GM12891 (cell line): ENCODE results near the gene PRKAG3.

Experiments
- PAX5 ChIP-seq: IDR thresholded peaks from 2 replicates; pipeline ENCODE4 v1.6.1; 2011; ENCODE audit warnings: low read length, moderate library complexity, mild to moderate bottlenecking; ENCODE audit not compliant: insufficient read depth, severe bottlenecking
- POLR2A ChIP-seq: IDR thresholded peaks from 2 replicates; pipeline ENCODE4 v1.6.1; 2011; ENCODE audit warnings: low read depth, low read length, control low read depth
- POLR2AphosphoS5 ChIP-seq: IDR thresholded peaks from 2 replicates; pipeline ENCODE4 v1.6.1; 2011; ENCODE audit warnings: low read depth, low read length, control low read depth
- SPI1 ChIP-seq: IDR thresholded peaks from 2 replicates; pipeline ENCODE4 v1.6.1; 2011; ENCODE audit warnings: low read depth, low read length, control low read depth
- TAF1 ChIP-seq: IDR thresholded peaks from 2 replicates; pipeline ENCODE4 v1.6.1; 2011; ENCODE audit warnings: low read depth, low read length, control low read depth

DNA sequence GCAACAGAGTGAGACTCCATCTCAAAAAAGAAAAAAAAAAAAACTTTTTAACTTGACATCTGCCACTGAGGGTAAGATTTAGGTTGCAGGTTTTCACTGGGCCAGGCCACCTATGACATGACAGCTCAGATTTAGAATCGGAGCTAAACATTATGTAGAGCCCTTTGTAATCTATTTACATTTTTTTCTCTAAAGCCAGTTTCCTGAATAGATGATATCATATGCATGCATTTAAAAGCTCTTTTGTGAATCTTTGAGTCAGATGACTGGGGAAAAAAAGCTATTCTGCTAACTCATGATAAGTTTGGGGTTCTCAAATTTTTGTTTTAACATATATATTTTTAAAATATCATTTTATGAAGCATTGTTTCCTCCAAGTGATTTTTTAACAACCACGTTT, 21.3 kb downstream of the PRKAG3 start:
- TF ChIP-seq POLR2A (no peak), SPI1 (no peak), PAX5 (no peak), TAF1 (no peak), POLR2AphosphoS5 (no peak)
